A172 (cell line): ENCODE measurements around the gene CPAMD8. TPM values are rescaled to one million over a fixed set of nuclear protein-coding genes. Genes with fewer than 3 reads are reported as not detected.
"Not testable (repeated sequence)": the region's sequence is repeated elsewhere in the genome, so short reads cannot be mapped to it uniquely, and the experiment has no call there.

Experiments
- DNase-seq: peaks from one replicate; pipeline ENCODE4 v3.0.0-alpha.2; 2015; ENCODE audit warnings: low spot score
- total RNA-seq: library from RNA; depleted of rRNA; stranded (reverse); fragments of >200 nt; shearing (Covaris generic); gene quantifications from 2 replicates; pipeline ENCODE4 v1.2.3, GENCODE V29; 2014

CPAMD8 gene
- total RNA-seq, 1 experiment from 2014 or later = not detected

- not testable (repeated sequence) for DNase-seq
These were observed 151.7 kb downstream of the CPAMD8 start for GRCh38 chr19:16874978-16875299.

GRCh38 chr19:16874250-16874977 lies 152.2 kb downstream of the CPAMD8 start:
- no peak for DNase-seq

- no peak for DNase-seq
These were observed 153.0 kb downstream of the CPAMD8 start for GRCh38 chr19:16873594-16873993.

GRCh38 chr19:16872728-16873127 lies 153.9 kb downstream of the CPAMD8 start:
- no peak for DNase-seq

- no peak for DNase-seq
These were observed 154.7 kb downstream of the CPAMD8 start for GRCh38 chr19:16871871-16872270.

GRCh38 chr19:16869331-16869972 lies 157.2 kb downstream of the CPAMD8 start:
- no peak for DNase-seq

- DNase-seq = no peak
These were observed 158.0 kb downstream of the CPAMD8 start for GRCh38 chr19:16868423-16869130.

GRCh38 chr19:16867211-16867610 lies 159.4 kb downstream of the CPAMD8 start:
- no peak for DNase-seq

- DNase-seq = no peak
These were observed 163.7 kb downstream of the CPAMD8 start for GRCh38 chr19:16862826-16863415.

GRCh38 chr19:16861834-16862233 lies 164.8 kb downstream of the CPAMD8 start:
- DNase-seq = no peak

- DNase-seq = no peak
These were observed 165.6 kb downstream of the CPAMD8 start for GRCh38 chr19:16861011-16861410.

GRCh38 chr19:16860118-16860517 lies 166.5 kb downstream of the CPAMD8 start:
- no peak for DNase-seq

GRCh38 chr19:16859626-16860025 lies 167.0 kb downstream of the CPAMD8 start:
- DNase-seq = no peak

GRCh38 chr19:16856091-16856490 lies 170.5 kb downstream of the CPAMD8 start:
- DNase-seq = no peak

- no peak for DNase-seq
These were observed 173.5 kb downstream of the CPAMD8 start for GRCh38 chr19:16853066-16853465.

GRCh38 chr19:16851031-16851712 lies 175.4 kb downstream of the CPAMD8 start:
- peak; percentile 46 for DNase-seq

- no peak for DNase-seq
These were observed 176.5 kb downstream of the CPAMD8 start for GRCh38 chr19:16850133-16850532.

- DNase-seq = peak; percentile 38
These were observed 177.4 kb downstream of the CPAMD8 start for GRCh38 chr19:16849168-16849567.

- no peak for DNase-seq
These were observed 179.2 kb downstream of the CPAMD8 start for GRCh38 chr19:16847430-16847829.

GRCh38 chr19:16846901-16847300 lies 179.7 kb downstream of the CPAMD8 start:
- no peak for DNase-seq
